Upper lobe of left lung (tissue), 4 donors: ENCODE data around the gene ARRDC1.

Experiments used
- CTCF ChIP-seq, 6 experiments: fragments of 450-650 bp in 4 of 6; fragments of 200-600 bp in 2 of 6; sonication (generic) in 2 of 6; IDR thresholded peaks; one replicate each; pipeline ENCODE4 v1.5.1; 2016 to 2019; ENCODE audit warnings: antibody characterized with exemption in 6 of 6
- EP300 ChIP-seq, 4 donors: sonication (generic); formaldehyde crosslinking; IDR thresholded peaks; one replicate each; pipeline ENCODE4 v1.5.1; 2017; ENCODE audit warnings: antibody characterized with exemption in 4 of 4, control low read depth in 2 of 4
- POLR2A ChIP-seq, 4 donors: fragments of 450-650 bp; IDR thresholded peaks; one replicate each; pipeline ENCODE4 v1.5.1; 2016 to 2017; ENCODE audit warnings: antibody characterized with exemption in 4 of 4, mild to moderate bottlenecking in 2 of 4
- POLR2AphosphoS5 ChIP-seq, 2 donors: sonication (generic); formaldehyde crosslinking; IDR thresholded peaks; one replicate each; pipeline ENCODE4 v1.5.1; 2017; ENCODE audit warnings: antibody characterized with exemption in 2 of 2

DNA sequence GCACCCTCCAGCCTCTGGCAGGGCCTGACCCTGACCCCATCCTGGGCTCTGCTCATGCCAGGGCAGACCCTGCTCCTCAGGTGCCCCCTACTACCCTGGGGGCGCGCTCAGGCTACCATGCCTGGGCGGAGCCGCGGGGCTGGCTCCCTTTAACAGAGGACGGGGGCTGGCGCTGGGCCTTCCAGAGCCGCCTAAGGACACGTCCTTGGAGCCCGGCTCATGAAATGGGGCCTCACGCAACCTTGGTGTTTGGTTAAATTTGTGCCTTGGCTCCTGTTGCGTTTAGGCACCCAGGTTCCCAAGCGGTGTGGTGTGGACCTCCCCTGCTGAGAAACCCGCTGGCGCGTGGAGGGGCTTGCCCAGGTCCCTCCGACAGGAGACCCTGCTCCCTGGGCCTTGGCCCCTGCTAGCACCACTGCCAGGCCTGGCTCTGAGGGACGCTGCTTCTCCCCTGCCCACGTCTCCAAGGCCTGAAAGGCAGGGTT lies 9.9 kb downstream of the ARRDC1 start:
- TF ChIP-seq CTCF (IDR thresholded peaks at IDR 0.05) (no peak), POLR2AphosphoS5 (IDR thresholded peaks at IDR 0.05) (no peak), POLR2A (IDR thresholded peaks at IDR 0.05) (no peak), EP300 (IDR thresholded peaks at IDR 0.05) (no peak)
